D341Med (cell line): ENCODE data around the gene HPSE.

Experiments
- DNase-seq: peaks from one replicate; pipeline ENCODE4 v3.0.0; 2012; ENCODE audit warnings: low spot score

HPSE gene

GRCh38 chr4:83334425-83335241 lies at the start of gene HPSE:
TSS of gene HPSE (minus strand) at chr4:83334848. CDS start at chr4:83334782, 66 bp downstream.
- DNase-seq: peak; percentile 82

- no peak for DNase-seq
Measured at GRCh38 chr4:83382850-83383249, 48.2 kb upstream of the HPSE start.

- no peak for DNase-seq
Measured at GRCh38 chr4:83381173-83381572, 46.5 kb upstream of the HPSE start.

- no peak for DNase-seq
Measured at GRCh38 chr4:83378419-83378818, 43.8 kb upstream of the HPSE start.

- no peak for DNase-seq
Measured at GRCh38 chr4:83372931-83373330, 38.3 kb upstream of the HPSE start.

- DNase-seq: no peak
Measured at GRCh38 chr4:83371936-83372335, 37.3 kb upstream of the HPSE start.

- DNase-seq: no peak
Measured at GRCh38 chr4:83371235-83371634, 36.6 kb upstream of the HPSE start.

- DNase-seq: no peak
Measured at GRCh38 chr4:83370640-83370906, 35.9 kb upstream of the HPSE start.

- no peak for DNase-seq
Measured at GRCh38 chr4:83369831-83370639, 35.4 kb upstream of the HPSE start.

GRCh38 chr4:83364312-83364711 lies 29.7 kb upstream of the HPSE start:
- DNase-seq: no peak

GRCh38 chr4:83362492-83363329 lies 28.1 kb upstream of the HPSE start:
- no peak for DNase-seq

- no peak for DNase-seq
Measured at GRCh38 chr4:83361416-83362103, 26.9 kb upstream of the HPSE start.

- no peak for DNase-seq
Measured at GRCh38 chr4:83360018-83360417, 25.4 kb upstream of the HPSE start.

GRCh38 chr4:83358410-83358809 lies 23.8 kb upstream of the HPSE start:
- no peak for DNase-seq

- DNase-seq: no peak
Measured at GRCh38 chr4:83356899-83357661, 22.4 kb upstream of the HPSE start.

GRCh38 chr4:83353516-83353915 lies 18.9 kb upstream of the HPSE start:
- DNase-seq: no peak

GRCh38 chr4:83348074-83348473 lies 13.4 kb upstream of the HPSE start:
- DNase-seq: no peak

GRCh38 chr4:83342476-83342875 lies 7.8 kb upstream of the HPSE start:
- no peak for DNase-seq

- no peak for DNase-seq
Measured at GRCh38 chr4:83340692-83341343, 6.2 kb upstream of the HPSE start.

- no peak for DNase-seq
Measured at GRCh38 chr4:83339573-83339972, 4.9 kb upstream of the HPSE start.

- DNase-seq: no peak
Measured at GRCh38 chr4:83335701-83336100, 1.1 kb upstream of the HPSE start.
